Activated naive CD8-positive, alpha-beta T cell treated with anti-CD3 and anti-CD28 coated beads, Interleukin-2, amount 50 U/mL, for 16 hours (primary cell): Measurements from ENCODE around the gene GNAQ.

Experiments used
- DNase-seq: peaks from one replicate; pipeline ENCODE4 v3.0.0-alpha.2; 2020; ENCODE audit warnings: low read depth, low spot score

GNAQ gene

DNA sequence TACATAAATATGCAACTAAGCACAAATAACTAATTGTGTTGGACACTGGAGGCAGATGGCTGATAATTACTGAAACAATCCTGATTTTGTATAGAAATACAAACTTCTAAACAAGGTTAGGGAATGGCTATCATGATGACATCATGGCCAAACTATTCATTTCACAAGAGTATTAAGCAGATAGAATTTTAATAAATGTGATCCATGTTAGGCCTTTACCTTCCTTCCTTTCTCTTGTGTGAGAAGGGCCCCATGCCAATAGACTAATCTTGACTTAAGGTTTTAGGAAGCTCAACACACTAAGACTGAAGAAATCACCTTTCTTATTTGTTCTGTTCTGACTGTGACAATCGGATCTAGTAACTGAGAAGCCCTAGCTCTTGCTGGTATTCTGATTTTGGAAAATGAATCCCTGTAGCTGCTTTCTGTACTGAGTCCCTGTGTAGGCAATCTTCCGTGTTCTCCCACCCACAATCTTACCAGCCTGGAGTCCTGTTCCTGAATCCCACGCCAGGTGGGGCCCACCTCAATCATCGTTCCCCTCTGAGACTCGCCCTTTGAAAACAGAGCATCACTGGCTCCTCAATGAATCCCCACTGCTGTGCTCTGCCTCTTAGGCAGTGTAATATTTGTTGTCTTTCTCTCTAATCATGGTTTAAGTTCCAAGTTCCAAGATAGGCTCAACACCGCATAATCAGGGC lies 214.8 kb downstream of the GNAQ start:
- DNase-seq, result no peak

DNA sequence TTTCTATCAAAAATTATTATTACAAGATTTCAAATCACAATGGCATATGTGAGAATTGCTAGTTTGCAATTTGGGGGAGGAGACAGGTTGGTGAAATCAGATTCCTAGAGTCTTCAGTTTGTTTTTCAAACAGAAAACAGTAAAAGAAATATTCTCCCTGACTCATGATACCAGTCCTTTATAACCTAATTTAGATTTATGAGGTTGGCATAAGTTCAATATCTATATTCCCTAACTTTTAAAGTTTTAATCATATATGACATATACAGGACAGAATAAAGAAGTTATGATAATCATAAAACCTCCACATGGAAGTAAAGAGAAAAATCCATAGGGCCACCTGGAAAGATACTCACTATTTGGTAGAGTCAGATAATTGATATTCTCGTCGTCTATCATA lies 216.4 kb downstream of the GNAQ start:
- no peak for DNase-seq

DNA sequence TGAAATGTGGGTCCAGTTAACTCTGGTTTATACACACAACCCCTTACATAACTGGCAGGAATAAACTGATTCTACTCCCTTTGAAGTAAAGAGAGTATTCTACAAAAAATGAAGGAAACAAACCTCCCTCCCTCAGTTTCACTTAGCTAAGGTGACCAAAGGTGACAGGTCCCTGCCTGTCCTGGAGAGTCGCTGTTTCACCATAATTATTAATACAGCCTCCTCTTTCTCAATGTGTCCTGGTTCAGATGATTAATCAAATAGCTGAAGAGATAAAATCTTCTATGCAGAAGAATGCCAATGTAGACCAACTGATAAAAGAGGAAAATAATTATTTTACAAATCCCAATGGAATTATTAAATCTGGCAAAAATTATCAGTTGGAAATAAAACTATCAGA lies 219.8 kb downstream of the GNAQ start:
- no peak for DNase-seq

DNA sequence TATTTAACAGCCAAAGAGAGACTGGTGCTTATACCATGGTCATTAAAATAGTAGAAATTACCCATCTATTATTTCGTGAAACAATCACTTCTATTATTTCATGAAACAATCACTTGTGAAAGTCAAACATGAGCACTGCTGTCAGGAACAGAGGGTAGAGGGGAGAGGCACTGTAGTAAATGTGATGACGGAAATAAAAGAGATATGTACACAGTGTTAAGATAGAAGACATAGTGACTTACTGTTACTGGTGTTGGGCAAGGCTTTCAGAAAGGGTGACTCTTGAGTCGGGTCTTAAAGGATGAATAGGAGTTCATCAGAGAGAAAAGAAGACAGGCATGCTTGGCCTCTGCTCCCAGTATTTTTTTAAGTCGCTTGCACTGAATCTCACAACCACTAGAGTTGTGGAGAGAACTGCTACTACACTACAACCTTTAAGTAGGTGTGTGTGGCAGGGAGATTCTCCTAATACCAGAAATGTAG lies 220.9 kb downstream of the GNAQ start:
- DNase-seq, result no peak

DNA sequence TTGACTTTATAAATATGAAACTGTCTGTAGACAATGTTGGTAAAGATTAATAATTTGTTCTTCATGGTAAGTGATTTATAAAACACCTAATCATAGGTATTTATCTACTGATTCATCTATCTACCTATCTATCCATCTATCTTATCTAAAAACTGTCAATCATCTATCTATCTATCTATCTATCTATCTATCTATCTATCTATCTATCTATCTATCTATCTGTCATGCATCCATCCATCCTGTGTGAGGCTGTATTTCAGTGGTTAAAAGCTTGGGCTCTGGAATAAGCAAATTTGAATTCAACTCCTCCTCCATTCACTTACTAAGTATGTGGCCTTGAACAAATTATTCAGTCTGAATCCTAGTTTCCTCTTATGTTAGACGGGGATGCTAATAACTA lies 221.6 kb downstream of the GNAQ start:
- no peak for DNase-seq

DNA sequence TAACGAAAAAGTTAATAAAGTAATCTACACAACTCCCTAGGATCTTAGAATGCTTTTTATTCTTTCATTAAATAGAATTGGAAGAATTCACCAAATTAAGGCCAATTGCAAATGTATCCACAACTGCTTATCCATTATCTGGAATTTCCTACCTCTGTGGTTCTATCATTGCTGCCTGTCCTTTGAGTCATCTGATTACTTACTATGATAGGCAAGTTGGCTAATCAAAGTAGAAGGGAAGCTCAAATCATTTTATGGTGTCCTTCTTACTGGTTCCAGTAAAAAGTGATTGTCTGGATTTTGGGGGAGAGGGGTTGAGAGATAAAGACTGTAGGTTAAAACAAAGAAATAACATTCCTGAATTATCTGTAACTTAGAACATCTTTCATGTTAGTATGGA lies 222.1 kb downstream of the GNAQ start:
- DNase-seq, result no peak

DNA sequence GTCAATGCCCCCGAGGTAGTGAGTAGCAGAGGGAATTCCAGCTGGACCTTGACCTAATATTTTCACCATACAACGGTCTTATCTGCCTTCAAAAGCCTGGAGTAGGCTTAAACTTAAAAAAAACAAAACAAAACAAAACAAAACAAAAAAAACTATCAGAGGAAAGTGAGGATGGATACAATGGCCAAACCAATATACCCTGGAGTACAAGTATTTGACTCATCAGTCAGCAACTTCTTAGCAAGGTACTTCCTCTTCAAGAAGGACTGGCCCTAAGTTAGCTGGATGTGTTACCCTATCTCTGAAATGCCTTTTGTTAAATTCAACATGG lies 222.9 kb downstream of the GNAQ start:
- DNase-seq, result no peak

DNA sequence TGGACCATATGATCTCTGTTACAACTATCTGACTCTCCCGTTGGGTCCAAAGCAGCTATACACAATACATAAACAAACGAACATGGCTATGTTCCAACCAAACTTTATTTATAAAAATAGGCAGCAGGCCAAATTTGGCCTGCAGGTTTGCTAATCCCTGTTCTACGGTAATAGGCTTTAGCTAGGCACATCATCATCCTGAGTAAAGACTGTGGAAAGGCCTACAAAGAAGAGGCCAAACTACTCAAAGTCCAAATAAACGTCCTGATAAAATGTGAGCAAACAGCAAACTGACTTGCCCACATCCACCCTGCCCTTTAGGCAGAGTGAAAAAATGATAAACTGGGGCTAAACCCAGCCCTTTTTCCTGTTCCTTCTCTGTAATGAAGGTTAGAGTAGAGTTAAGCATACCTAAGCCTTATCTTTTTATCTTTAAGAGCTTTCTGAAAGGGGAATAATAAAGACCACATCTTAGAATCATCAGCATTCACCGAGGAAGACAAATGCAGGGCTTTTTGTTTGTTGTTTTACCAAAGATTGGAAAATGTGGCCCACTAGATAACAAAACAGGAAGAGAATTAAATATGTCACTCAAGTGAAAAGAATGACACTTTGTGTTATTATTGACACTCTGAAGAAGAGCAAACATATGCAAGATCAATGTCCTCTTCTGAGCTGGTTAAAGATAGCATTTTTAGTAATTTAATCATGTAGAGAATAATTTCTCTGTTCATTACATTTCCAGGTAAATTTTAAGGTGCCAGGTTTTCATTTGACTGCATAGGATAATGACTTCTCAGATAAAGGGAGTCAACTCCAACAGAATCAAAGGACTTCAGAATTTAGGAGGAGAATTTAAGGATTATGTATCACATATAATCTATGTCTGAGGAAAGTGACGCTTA lies 223.5 kb downstream of the GNAQ start:
- DNase-seq, result no peak

DNA sequence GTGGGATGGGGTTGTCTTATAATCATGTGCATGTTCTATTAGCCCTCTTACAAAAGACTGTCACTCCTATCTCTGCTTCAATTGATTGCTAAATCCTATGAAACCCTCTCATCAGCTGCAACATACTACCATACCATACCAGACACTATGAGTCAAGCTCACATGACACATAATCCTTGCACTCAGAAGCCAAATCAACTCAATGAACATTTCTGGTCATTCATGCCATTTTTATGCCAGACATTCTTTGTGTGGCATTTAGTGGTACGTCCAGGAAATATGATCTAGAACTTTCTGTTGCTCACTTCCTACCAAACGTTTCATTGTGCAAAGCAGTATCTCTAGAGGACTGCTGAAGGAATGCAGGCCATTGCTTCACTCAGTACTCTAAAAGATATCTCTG lies 224.3 kb downstream of the GNAQ start:
- DNase-seq, result no peak

DNA sequence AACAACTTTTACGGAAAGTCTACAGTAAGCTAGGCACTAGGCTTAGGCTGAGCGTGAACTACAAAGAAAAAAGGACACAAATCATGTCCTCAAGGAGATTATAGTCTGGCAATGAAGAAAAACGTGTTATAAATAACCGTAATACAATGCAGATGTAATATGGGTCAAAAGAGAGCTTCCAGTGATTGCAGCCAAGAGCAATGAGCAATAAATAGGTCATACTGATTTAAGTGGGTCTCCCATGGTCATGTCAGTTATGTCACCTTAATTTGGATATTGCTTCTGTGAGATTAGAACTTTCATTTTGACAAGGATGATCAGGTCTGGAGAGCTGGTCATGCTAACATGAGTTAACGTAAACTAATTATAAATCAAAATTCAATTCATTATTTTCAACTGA lies 224.9 kb downstream of the GNAQ start:
- DNase-seq, result no peak

DNA sequence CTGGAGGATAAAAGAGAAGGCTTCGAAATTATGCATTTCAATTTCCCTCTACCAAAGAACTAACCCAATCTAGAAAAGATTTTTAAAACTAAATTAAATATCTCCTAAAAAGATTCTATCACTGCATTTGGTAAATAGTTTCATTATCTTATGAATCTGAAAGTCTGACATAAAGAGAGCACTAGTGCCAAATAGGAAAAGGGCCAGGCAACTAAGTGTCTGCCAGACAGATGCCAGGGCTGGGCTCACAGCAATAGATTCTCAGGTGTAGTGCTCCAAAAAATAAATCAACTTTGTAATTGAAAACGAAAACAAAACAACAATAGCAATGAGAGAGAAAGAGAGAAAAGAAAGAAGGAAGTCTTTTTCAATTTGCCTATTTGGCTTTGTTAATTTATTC lies 225.8 kb downstream of the GNAQ start:
- no peak for DNase-seq

DNA sequence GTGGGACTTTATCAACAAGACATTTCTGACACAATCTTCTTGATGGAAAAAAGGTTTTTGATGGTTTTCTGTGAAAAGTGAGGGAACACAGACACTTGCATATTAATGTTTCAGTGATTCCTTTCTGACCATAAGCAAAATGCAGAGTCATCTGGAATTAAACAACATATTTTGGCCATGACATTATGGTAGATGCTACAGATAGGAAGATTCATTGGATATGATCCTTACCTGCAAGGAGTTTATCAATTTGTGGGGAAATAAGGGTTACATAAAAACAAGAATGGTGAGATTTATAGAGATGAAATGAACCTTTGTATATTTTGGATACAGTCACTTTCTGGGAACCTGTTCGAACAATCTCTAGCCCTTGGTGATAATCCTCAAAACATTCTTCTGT lies 228.2 kb downstream of the GNAQ start:
- no peak for DNase-seq

DNA sequence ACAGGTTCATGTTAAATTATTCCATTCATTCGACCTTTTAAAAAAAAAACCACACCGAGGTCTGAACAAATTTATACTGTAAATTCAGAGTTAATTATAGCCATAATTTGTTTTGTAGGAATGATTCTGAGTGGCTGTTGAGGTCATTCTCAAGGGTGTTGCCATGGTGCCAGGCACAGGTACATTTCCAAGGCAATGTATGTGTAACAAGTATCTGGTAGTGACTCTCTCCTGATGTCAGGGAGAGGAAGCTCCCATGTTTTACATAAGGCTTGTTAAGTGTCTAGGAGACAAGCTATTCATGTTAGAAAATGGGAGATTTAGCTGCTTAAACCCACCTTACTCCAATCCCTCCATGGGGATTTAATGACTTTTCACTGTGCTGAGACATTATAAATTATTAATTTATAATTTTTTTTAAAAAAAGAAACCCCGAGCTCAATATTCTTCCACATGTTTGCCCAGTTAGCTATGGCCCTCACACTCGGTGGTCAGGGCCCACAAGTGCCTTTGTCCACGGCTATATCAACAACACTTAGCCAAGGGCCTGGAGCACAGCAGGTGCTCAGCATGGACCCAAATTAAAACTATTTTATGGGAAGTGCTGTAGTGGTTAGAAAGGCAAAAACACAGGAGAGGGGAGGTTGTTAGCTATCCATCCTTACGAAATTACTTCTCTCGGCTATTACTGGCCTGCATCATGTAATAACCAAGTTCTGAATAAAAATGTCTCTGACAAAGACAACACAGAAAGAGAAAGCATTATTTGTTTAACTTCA lies 228.9 kb downstream of the GNAQ start:
- no peak for DNase-seq

DNA sequence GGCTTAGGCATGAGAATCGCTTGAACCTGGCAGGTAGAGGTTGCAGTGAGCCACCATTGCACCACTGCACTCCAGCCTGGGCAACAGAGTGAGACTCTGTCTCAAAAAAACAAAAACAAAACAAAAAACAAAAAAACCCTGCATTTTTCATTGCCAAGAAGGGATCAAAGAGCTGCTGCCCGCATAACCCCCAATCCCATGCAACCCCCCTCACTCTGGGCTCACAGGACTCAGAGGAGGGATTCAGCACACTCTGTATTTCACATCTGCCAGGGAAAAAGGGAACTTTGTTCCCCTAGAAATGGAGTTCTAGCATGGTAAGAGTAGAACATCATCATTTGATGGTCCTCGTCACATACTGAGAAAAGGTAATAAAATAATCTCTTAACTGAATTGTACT lies 229.5 kb downstream of the GNAQ start:
- DNase-seq, result no peak

DNA sequence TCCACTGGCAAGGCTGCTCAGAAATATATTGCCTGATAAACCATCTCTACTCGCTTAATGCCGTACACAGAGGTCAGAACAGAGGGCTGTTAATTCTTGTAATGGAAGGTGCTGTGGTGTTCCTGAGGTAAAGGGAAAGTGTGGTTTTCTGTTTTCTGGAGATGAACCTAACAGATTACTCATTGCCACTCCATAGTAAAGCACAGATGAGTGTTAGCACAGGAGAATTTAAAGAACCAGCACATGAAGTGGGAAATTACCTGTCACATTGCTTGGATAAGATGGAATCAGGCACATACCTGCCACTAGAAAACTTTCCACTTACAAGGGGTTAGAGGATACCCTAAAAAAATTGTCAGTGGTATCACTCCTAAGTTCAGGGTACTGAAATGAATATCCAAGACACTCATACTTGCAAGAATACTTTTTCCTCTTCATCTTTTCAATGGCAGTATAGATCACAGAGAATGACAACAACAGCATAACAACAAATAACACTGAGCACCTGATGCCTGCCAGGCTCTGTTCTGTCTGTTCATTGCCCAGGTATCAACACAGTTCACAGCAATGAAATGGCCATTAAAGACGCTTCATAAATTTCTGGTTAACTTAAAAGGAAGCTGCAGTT lies 230.6 kb downstream of the GNAQ start:
- no peak for DNase-seq

DNA sequence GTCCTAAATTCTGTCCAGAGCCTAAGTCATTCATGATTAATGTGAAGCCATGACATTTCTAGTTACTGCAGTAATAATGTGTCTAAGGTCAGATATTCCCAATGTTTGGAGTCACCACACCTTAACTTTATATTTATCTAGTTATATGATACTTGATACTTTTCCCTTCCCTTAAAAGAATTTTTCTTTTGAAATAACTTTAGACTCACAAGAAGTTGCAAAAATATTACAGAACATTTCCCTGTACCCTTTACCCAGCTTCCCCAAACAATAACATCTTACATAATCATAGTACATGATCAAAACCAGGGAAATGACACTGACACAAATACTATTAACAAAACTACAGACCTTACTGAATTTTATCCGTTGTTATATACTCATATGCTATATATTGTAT lies 233.5 kb downstream of the GNAQ start:
- no peak for DNase-seq

DNA sequence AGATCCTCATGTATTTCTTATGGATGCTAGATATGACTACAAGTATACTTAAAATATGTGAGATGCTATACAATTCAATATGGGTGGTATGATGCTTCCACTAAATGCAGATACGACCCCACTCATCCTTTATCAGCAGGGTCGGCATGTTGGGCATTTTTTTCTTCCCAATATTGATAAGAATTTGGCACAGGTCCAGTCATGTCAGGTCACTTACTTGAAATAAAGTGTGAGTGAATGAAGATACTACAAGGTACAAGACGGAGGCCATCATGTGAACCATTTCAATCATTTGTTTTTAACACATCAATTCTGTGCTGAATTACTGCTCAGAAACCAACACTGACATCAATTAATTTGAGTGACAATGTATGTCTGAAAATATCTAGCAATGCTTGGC lies 236.6 kb downstream of the GNAQ start:
- no peak for DNase-seq

DNA sequence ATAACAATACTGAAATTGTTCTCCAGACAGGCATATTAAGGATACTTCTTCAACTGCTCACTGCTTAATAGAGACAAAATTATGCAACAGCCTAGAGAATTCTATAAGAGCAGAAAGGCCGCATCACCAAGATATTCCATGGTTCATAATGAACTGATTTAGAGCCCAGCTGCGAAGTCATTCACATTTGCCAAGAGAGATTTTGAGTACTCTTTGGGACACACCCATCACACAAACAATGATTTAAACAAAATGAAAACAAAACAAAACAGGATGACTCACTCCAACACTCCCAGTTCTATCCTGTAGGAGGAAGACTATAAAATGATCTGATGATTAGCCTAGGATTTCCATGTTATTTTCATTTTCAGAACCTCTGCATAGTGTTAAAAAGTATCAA lies 237.8 kb downstream of the GNAQ start:
- no peak for DNase-seq

DNA sequence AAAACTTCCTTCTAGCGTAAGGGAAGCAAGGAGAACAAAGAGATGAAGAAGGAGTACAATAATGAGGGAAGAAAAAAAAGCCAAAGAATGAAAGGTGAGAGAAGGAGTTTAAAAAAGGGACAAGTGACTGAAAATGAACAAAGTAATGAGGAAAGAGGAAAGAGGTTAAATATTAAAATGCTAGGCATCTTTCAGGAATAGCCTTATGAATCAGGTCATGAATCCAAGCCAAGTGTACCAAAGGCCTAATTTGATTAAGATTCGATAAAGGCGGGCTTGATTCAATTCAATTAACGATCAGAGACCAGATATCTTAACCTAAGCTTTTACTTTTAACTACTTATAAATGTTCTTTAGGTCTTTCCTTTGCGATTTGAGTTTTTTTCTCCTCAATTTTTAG lies 241.7 kb downstream of the GNAQ start:
- no peak for DNase-seq

DNA sequence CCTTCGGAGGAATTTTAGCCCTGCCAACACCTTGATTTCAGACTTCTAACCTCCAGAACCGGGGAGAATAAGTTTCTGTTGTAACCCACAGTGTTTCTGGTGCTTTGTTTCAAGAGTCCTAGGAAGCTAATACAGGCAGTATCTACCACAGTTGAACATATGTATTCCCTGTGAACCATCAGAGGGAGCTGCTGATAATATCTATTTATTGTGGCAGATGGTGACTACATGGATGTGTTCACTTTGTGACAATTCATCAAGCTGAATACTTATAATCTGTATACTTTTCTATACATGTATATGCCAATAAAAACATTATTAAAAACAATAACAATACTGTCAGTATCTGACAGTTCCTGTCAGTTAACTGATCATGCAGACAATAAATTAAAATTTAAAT lies 246.3 kb downstream of the GNAQ start:
- DNase-seq, result no peak

DNA sequence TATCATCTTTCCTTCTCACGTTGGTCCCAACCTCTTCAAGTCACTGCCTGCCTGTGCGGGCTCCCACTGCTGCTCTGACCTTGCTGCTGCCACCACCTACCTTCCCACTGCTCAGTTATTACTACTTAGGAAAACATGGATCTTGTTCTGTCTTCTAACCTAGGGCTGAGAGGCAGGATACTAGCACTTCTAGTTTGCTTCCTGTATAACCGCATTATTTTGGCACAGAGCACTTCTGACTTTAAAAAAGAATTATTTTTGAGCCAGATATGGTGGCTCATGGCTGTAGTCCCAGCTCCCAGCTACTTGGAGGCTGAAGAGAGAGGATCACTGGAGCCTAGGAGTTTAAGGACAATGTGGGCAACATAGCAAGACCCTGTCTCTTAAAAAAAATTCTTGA lies 248.1 kb downstream of the GNAQ start:
- DNase-seq, result no peak

DNA sequence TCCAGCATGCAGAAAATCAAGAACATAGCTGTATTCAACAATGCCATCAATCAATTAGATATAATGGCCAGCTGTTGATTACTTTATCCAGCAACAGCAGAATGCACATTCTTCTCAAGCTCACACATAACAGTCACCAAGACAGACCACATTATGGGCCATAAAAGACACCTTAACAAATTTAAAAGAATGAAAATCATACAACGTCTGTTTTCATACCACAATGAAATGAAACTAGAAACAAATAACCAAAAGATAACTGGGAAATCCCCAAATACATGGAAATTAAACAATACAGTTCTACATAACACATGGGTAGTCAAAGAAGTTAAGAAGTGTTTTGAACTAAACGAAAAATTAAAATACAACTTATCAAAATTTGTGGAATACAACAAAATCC lies 252.6 kb downstream of the GNAQ start:
- DNase-seq, result no peak
